Activated CD4-positive, alpha-beta T cell treated with anti-CD3 and anti-CD28 coated beads for 36 hours (primary cell): ENCODE measurements around the gene FBL. TPM values are rescaled to one million over a fixed set of nuclear protein-coding genes. Genes with fewer than 3 reads are reported as not detected.

Experiments
- ATAC-seq: fragments of 200-7000 bp; cut with Tn5 transposase; one replicate; pipeline ENCODE4 v1.10.0; 2021; ENCODE audit warnings: mild to moderate bottlenecking, moderate library complexity
- CTCF ChIA-PET: fragments of 350-600 bp; sonication (Branson Sonifier 250); formaldehyde crosslinking; loops from one replicate; lab custom pipeline; 2021; ENCODE audit warnings: antibody characterized with exemption; lab: Charles Lee
- POLR2A ChIA-PET: fragments of 350-600 bp; sonication (Branson Sonifier 250); formaldehyde crosslinking; loops from one replicate; lab custom pipeline; 2021; ENCODE audit warnings: antibody characterized with exemption, inconsistent platforms; lab: Charles Lee
- DNase-seq: peaks from one replicate; pipeline ENCODE4 v3.0.0-alpha.2; 2020
- H3K27ac Mint-ChIP-seq: one replicate; pipeline ENCODE4 v1.8.0; 2021; ENCODE audit warnings: mixed read lengths
- H3K27me3 Mint-ChIP-seq: one replicate; pipeline ENCODE4 v1.8.0; 2021; ENCODE audit warnings: mixed read lengths
- H3K36me3 Mint-ChIP-seq: one replicate; pipeline ENCODE4 v1.8.0; 2021; ENCODE audit warnings: low read depth, mixed read lengths
- H3K4me1 Mint-ChIP-seq: one replicate; pipeline ENCODE4 v1.8.0; 2021; ENCODE audit warnings: mixed read lengths
- H3K4me3 Mint-ChIP-seq: one replicate; pipeline ENCODE4 v1.8.0; 2021; ENCODE audit warnings: mild to moderate bottlenecking, moderate library complexity, mixed read lengths
- H3K9me3 Mint-ChIP-seq: one replicate; pipeline ENCODE4 v1.8.0; 2021; ENCODE audit warnings: low read depth, mixed read lengths
- intact Hi-C, 2 experiments: fragments of 100-400 bp; cut with DNase I in 1 of 2; cut with micrococcal nuclease in 1 of 2; formaldehyde crosslinking; loops; one replicate each; pipeline versions ENCODE4 v1.14.2 to v1.15.1; 2022 to 2024; cut with DNase I, micrococcal nuclease
- microRNA-seq: library from miRNA; unstranded; fragments of <30 nt; microRNA quantifications from one replicate; pipeline ENCODE4 v1.2.0, GENCODE V29; 2021; ENCODE audit warnings: borderline replicate concordance
- total RNA-seq, 2 experiments: library from RNA; stranded (reverse); gene quantifications; one replicate each; pipeline ENCODE4 v1.2.3, GENCODE V29; 2021

The FBL gene
- total RNA-seq, 2 experiments from 2014 or later, result 742 to 890 TPM

- Mint-ChIP-seq H3K4me3 (no peak overlapping the region), H3K27ac (no peak overlapping the region), H3K4me1 (no peaks in the 10 kb centered on the region), H3K9me3 (peaks cover 12% of the 10 kb centered on the region), H3K36me3 (no peaks in the 10 kb centered on the region), H3K27me3 (peaks cover 20% of the 10 kb centered on the region)
- intact Hi-C loops, result no loop called here
- ATAC-seq, result no peak
- DNase-seq, result no peak
- POLR2A ChIA-PET, result no interaction called here
- CTCF ChIA-PET, result interaction anchor here (0.8 to 1.5 kb wide), 2 partner anchors 21 to 55 kb away, joined by 3 to 6 read pairs; no protein-coding TSS in a partner anchor
Observed at GRCh38 chr19:39788244-39788643, 57.9 kb downstream of the FBL start.

Small RNAs within 50 kb of the gene (microRNA-seq; reads per million reads assigned to microRNA genes)
- 1.1 reads per million for gene MIR6719

Other genes starting within 250 kb of the FBL start
- not detected for gene LGALS13, start 243.9 kb downstream of the FBL start, total RNA-seq
- gene LGALS16, start 190.5 kb downstream of the FBL start, total RNA-seq, result not detected
- 1 to 10 TPM in 1 of 2 experiments, under 1 TPM in 1; 0.80 to 1.4 TPM for gene LGALS14, start 141.9 kb downstream of the FBL start, total RNA-seq
- under 1 TPM in 1 of 2 experiments, not detected in 1; 0.40 TPM for gene CLC, start 108.3 kb downstream of the FBL start, total RNA-seq
- gene LEUTX, start 67.5 kb downstream of the FBL start, total RNA-seq, result not detected
- 1 to 10 TPM; 4.8 to 6.9 TPM for gene DYRK1B, start 12.2 kb downstream of the FBL start, total RNA-seq
- gene FCGBP, start 88.3 kb upstream of the FBL start, total RNA-seq, result 1 to 10 TPM; 4.9 TPM
- 100 to 1,000 TPM; 114 to 140 TPM for gene PSMC4, start 124.8 kb upstream of the FBL start, total RNA-seq
- 1 to 10 TPM; 6.3 to 6.9 TPM for gene ZNF546, start 150.7 kb upstream of the FBL start, total RNA-seq
- gene ZNF780B, start 209.9 kb upstream of the FBL start, total RNA-seq, result 10 to 100 TPM; 17.4 to 18.8 TPM
- gene ZNF780A, start 244.6 kb upstream of the FBL start, total RNA-seq, result 10 to 100 TPM; 19.2 to 19.4 TPM